SK-N-DZ (cell line): ENCODE results near the gene BCL2L13.

Experiments used
- DNase-seq: peaks from one replicate; pipeline ENCODE4 v3.0.0-alpha.2; 2015; ENCODE audit warnings: low spot score

Gene BCL2L13

GRCh38 chr22:17726928-17727897 lies 88.7 kb downstream of the BCL2L13 start:
- DNase-seq: no peak

GRCh38 chr22:17728786-17729185 lies 90.2 kb downstream of the BCL2L13 start:
- DNase-seq: no peak

GRCh38 chr22:17729561-17729960 lies 91.0 kb downstream of the BCL2L13 start:
- DNase-seq: no peak

- no peak for DNase-seq
Measured at GRCh38 chr22:17732251-17732854, 93.8 kb downstream of the BCL2L13 start.

GRCh38 chr22:17733466-17733865 lies 94.9 kb downstream of the BCL2L13 start:
- DNase-seq: no peak

- DNase-seq: no peak
Measured at GRCh38 chr22:17734187-17734586, 95.6 kb downstream of the BCL2L13 start.

GRCh38 chr22:17738386-17739128 lies 100.0 kb downstream of the BCL2L13 start:
- no peak for DNase-seq

GRCh38 chr22:17739196-17739975 lies 100.8 kb downstream of the BCL2L13 start:
- DNase-seq: no peak

- no peak for DNase-seq
Measured at GRCh38 chr22:17741866-17742526, 103.4 kb downstream of the BCL2L13 start.

GRCh38 chr22:17742527-17742902 lies 104.0 kb downstream of the BCL2L13 start:
- DNase-seq: peak; percentile 82

- no peak for DNase-seq
Measured at GRCh38 chr22:17743661-17744411, 105.3 kb downstream of the BCL2L13 start.

GRCh38 chr22:17744430-17744829 lies 105.9 kb downstream of the BCL2L13 start:
- no peak for DNase-seq

GRCh38 chr22:17746916-17747315 lies 108.4 kb downstream of the BCL2L13 start:
- no peak for DNase-seq

GRCh38 chr22:17748555-17749353 lies 110.2 kb downstream of the BCL2L13 start:
- DNase-seq: no peak

GRCh38 chr22:17749605-17750395 lies 111.2 kb downstream of the BCL2L13 start:
- no peak for DNase-seq

GRCh38 chr22:17751596-17751995 lies 113.0 kb downstream of the BCL2L13 start:
- DNase-seq: no peak

- no peak for DNase-seq
Measured at GRCh38 chr22:17753401-17753989, 114.9 kb downstream of the BCL2L13 start.
